Muscle layer of duodenum (tissue), 2 donors: ENCODE measurements around the gene SQSTM1.
A peak's percentile ranks its signal among the peaks of the same experiment; 100 is the strongest.

Experiments
- H3K27ac ChIP-seq: one replicate; pipeline ENCODE4 v1.7.0; 2013; ENCODE audit warnings: mild to moderate bottlenecking, low read length
- H3K27me3 ChIP-seq: one replicate; pipeline ENCODE4 v1.7.0; 2013; ENCODE audit warnings: low read depth, mild to moderate bottlenecking, control low read depth, low read length
- H3K36me3 ChIP-seq, 2 donors: one replicate each; pipeline ENCODE4 v1.7.0; 2013; ENCODE audit warnings: low read length in 2 of 2, control low read depth in 1 of 2, mild to moderate bottlenecking in 1 of 2; ENCODE audit not compliant: insufficient read depth in 2 of 2, control insufficient read depth in 1 of 2
- H3K4me1 ChIP-seq, 2 donors: one replicate each; pipeline ENCODE4 v1.7.0; 2013; ENCODE audit warnings: low read length in 2 of 2, mild to moderate bottlenecking in 2 of 2, control low read depth in 1 of 2, moderate library complexity in 1 of 2; ENCODE audit not compliant: insufficient read depth in 2 of 2, control insufficient read depth in 1 of 2
- H3K4me3 ChIP-seq, 2 donors: one replicate each; pipeline ENCODE4 v1.7.0; 2013; ENCODE audit warnings: low read length in 2 of 2, low read depth in 1 of 2, mild to moderate bottlenecking in 1 of 2
- H3K9me3 ChIP-seq, 2 donors: one replicate each; pipeline ENCODE4 v1.7.0; 2013; ENCODE audit warnings: low read length in 2 of 2, control low read depth in 1 of 2, mild to moderate bottlenecking in 1 of 2; ENCODE audit not compliant: control insufficient read depth in 1 of 2
- donor health status: healthy.

The SQSTM1 gene

GRCh38 chr5:179812997-179813607 lies 7.6 kb upstream of the SQSTM1 start:
- Histone ChIP-seq H3K4me1 (peaks cover 0 to 14% of the 10 kb centered on the region in 2 donors), H3K9me3 (no peaks in the 10 kb centered on the region), H3K27ac (no peak overlapping the region), H3K36me3 (peaks cover 0 to 6% of the 10 kb centered on the region in 2 donors), H3K27me3 (no peaks in the 10 kb centered on the region), H3K4me3 (no peak overlapping the region)

GRCh38 chr5:179814090-179814489 lies 6.6 kb upstream of the SQSTM1 start:
- H3K27me3 ChIP-seq, result no peaks in the 10 kb centered on the region
- peaks cover 0 to 6% of the 10 kb centered on the region in 2 donors for H3K36me3 ChIP-seq
- H3K9me3 ChIP-seq, result no peaks in the 10 kb centered on the region
- H3K4me1 ChIP-seq, result peaks cover 0 to 21% of the 10 kb centered on the region in 2 donors
- no peak overlapping the region for H3K27ac ChIP-seq
- no peak overlapping the region for H3K4me3 ChIP-seq

DNA sequence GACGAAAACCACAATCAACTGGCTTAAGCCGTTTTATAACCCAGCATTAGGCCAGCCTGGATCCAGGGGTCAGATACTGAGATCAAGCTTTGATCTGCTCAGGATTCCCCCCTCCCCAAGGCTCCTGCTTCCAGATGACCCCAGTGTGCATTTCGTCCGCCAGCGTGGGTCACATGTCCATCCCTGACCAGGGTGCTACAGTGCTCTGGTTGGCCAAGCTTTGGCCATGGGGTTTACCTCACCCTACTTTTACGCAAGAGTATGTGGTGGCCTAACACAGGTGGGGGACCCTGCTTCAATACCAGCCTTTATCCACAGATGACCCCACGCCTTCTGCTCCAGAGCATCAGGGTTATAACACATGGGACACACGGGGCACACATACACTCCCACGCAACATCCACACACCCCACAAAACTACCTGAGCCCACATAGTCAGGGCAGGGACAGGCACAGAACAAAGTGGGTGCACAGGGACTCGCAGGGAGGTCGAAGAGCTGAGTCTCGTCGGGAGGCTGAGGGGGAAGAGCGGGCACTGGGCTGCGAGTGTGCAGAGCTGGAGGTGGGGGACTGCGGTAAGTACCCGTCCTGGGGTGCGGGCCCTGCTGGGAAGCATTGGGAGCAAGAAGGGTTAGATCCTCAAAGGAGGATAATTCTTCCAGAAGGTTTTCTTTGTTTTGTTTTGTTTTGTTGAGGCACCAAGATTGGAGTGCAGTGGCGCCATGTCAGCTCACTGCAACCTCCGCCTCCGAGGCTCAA lies 5.0 kb upstream of the SQSTM1 start:
- H3K4me1 ChIP-seq, result peaks cover 11 to 35% of the 10 kb centered on the region in 2 donors
- no peaks in the 10 kb centered on the region for H3K9me3 ChIP-seq
- H3K4me3 ChIP-seq, result no peak overlapping the region
- peaks cover 0 to 22% of the 10 kb centered on the region in 2 donors for H3K36me3 ChIP-seq
- no peak overlapping the region for H3K27ac ChIP-seq
- no peaks in the 10 kb centered on the region for H3K27me3 ChIP-seq

DNA sequence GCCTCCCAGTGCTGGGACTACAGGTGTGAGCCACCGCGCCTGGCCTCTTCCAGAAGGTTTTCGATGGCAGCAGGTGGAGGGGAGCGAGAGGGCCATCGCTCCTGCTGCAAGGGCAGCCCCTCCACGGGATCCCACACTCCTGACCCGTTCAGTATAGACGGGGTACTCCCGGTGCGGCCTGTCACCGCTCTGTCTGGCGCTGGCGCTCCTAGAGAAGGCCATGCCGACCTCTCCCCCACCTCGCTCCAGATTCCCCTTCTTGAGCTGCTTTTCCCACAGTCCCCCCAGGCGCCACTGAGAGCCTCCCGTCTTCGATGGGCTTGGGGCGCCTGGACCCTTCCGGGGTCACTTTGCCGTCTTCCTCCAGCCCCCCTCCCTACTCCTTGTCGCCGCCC lies 4.3 kb upstream of the SQSTM1 start:
- Histone ChIP-seq H3K36me3 (peaks cover 0 to 29% of the 10 kb centered on the region in 2 donors), H3K27me3 (no peaks in the 10 kb centered on the region), H3K4me3 (peak overlapping the region in 1 of 2 donors; percentile 60), H3K9me3 (no peaks in the 10 kb centered on the region), H3K27ac (no peak overlapping the region), H3K4me1 (peaks cover 11 to 35% of the 10 kb centered on the region in 2 donors)

DNA sequence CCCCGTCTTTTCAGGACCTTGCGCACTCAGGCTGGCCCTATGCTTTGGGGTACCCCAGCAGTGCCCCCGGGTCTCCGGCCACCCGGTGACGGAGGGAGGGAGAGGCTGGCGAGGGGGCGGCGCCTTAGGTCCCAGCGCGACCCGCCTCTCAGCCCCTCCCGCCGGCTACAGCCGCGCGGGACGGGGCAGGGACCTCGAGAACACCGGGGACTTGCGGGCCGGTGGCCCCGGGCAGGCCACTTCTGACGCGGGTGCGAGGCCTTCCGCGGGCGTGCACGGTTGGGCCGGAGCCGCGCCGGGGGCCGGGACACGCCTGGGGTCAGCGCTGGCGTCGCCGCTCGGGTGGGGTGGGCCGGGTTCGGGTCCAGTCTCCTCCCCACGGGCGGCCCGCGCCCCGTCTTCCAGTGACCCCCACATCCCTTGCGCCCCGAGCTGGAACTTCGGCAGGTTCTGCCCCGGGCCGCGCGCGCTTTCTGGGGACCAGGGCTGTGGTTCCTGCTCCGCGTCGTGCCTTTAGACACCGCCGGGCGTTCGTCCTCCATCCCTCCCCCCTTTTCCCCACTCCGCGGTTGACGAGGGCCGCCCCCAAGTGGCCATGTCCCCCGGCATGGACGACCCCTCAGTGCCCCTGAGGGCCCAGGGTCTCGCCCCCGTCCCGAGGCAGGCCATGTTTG lies 3.8 kb upstream of the SQSTM1 start:
- H3K9me3 ChIP-seq, result no peaks in the 10 kb centered on the region
- H3K36me3 ChIP-seq, result peaks cover 0 to 31% of the 10 kb centered on the region in 2 donors
- peak overlapping the region in 1 of 2 donors; percentile 60 for H3K4me3 ChIP-seq
- H3K4me1 ChIP-seq, result peaks cover 12 to 36% of the 10 kb centered on the region in 2 donors
- H3K27me3 ChIP-seq, result no peaks in the 10 kb centered on the region
- no peak overlapping the region for H3K27ac ChIP-seq

DNA sequence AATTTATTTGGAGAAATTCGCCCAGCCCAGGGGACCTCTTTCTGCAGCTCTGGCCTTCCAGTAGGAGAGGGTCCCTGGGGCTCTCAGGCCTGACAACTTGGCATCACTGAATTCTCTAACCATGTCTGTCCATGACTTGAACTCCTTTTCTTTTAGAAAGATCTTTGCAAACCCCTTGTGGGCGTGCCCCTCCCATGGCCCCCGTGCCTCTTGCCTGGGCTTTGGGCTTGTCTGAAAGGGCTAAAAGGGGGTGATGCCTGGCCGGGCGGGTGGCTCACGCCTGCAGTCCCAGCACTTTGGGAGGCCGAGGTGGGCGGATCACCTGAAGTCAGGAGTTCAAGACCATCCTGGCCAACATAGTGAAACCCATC lies 3.2 kb upstream of the SQSTM1 start:
- Histone ChIP-seq H3K27me3 (no peaks in the 10 kb centered on the region), H3K4me1 (peaks cover 17 to 41% of the 10 kb centered on the region in 2 donors), H3K9me3 (no peaks in the 10 kb centered on the region), H3K36me3 (peaks cover 4 to 33% of the 10 kb centered on the region in 2 donors), H3K27ac (peak overlapping the region; percentile 97), H3K4me3 (peak overlapping the region in 1 of 2 donors; percentile 60)

GRCh38 chr5:179817890-179818745 lies 2.6 kb upstream of the SQSTM1 start:
- Histone ChIP-seq H3K27me3 (no peaks in the 10 kb centered on the region), H3K36me3 (peaks cover 10 to 37% of the 10 kb centered on the region in 2 donors), H3K27ac (peak overlapping the region; percentile 97), H3K4me3 (peak overlapping the region; percentile 58 to 91), H3K9me3 (no peaks in the 10 kb centered on the region), H3K4me1 (peaks cover 22 to 48% of the 10 kb centered on the region in 2 donors)

DNA sequence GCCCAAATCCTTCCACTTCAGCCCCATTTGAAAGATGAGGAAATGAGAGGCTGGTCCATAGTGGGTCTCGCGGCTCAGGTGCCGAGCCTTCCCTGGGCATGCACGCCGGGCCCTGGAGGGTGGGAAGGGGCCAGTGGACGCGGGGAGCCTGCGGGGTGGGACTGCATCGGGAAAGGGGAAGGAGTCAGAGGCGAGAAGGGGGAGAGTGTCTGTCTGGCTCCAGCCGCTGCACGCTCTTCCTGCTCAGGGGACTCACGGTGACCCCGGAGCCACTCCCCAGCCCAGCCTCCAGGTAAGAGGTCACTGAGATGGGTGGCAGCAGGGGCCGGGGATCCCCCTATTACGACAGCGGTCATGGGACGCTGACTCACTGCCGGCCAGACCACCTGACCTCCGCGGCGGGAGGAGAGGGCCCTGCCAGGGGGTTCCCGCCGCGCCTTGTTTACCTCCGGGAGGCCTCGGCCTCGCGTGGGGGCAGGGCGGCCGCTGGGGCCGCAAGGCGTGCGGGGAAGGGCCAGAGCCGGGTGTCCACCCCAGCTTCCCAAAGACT lies 1.9 kb upstream of the SQSTM1 start:
- peaks cover 22 to 55% of the 10 kb centered on the region in 2 donors for H3K4me1 ChIP-seq
- no peaks in the 10 kb centered on the region for H3K9me3 ChIP-seq
- H3K4me3 ChIP-seq, result peak overlapping the region; percentile 58 to 91
- peak overlapping the region; percentile 97 for H3K27ac ChIP-seq
- H3K36me3 ChIP-seq, result peaks cover 14 to 43% of the 10 kb centered on the region in 2 donors
- H3K27me3 ChIP-seq, result no peaks in the 10 kb centered on the region

DNA sequence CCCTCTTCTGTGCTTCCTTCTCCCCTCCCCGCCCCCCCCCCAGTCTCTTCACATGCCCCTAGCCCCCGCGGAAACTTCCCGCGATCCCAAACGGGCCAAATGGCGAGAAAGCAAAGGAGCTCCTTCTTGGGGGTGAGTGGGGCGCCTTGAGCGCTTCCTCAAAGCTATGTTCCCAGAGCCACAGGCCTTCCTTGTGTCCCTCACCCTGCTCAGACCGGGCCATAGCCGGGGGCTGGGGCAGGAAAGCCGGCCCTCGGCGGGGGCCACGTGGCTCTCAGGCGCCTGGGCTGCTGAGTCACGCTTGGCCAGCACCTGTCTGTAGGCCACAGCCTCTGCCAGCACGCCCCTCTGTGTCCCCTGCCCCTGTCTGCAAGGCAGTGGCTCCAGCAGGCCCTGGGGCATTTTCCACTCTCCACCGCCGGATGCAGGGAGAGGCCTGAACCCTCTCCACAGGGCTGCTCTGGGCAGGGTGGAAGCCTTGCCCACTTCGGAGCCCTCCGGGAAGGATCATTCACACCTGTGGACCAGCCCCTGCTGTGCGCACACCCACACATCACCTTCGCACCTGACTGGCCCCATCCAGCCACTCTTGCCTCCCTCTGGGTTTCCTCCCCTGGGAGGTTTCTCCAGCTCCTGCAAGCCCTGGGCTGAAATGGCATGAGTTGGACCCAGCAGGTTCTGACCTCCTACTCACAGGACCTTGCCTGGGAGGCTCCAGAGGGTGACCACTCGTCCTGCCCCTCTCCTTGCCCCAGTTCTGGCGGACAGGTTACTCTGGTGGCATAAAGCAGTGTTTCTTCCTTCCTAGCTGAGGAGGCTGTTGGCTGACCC lies 1.2 kb upstream of the SQSTM1 start:
- H3K27me3 ChIP-seq, result no peaks in the 10 kb centered on the region
- H3K9me3 ChIP-seq, result no peaks in the 10 kb centered on the region
- H3K4me3 ChIP-seq, result peak overlapping the region; percentile 58 to 91
- peaks cover 21 to 50% of the 10 kb centered on the region in 2 donors for H3K36me3 ChIP-seq
- peak overlapping the region; percentile 97 for H3K27ac ChIP-seq
- H3K4me1 ChIP-seq, result peaks cover 22 to 62% of the 10 kb centered on the region in 2 donors

GRCh38 chr5:179820127-179820482 lies 600 bp upstream of the SQSTM1 start:
- Histone ChIP-seq H3K4me3 (peak overlapping the region; percentile 58 to 91), H3K4me1 (peaks cover 22 to 68% of the 10 kb centered on the region in 2 donors), H3K27me3 (no peaks in the 10 kb centered on the region), H3K27ac (peak overlapping the region; percentile 97), H3K9me3 (no peaks in the 10 kb centered on the region), H3K36me3 (peaks cover 26 to 56% of the 10 kb centered on the region in 2 donors)
